Measurements from ENCODE around the gene IL17RC. TPM values are rescaled to one million over a fixed set of nuclear protein-coding genes. Genes with fewer than 3 reads are reported as not detected.

The IL17RC gene
- total and polyA plus RNA-seq, 2 of the 8 experiments (the other 6 are each of a cell fraction or from before 2014, with no cell fraction given): 11.8 to 13.0 TPM

DNA sequence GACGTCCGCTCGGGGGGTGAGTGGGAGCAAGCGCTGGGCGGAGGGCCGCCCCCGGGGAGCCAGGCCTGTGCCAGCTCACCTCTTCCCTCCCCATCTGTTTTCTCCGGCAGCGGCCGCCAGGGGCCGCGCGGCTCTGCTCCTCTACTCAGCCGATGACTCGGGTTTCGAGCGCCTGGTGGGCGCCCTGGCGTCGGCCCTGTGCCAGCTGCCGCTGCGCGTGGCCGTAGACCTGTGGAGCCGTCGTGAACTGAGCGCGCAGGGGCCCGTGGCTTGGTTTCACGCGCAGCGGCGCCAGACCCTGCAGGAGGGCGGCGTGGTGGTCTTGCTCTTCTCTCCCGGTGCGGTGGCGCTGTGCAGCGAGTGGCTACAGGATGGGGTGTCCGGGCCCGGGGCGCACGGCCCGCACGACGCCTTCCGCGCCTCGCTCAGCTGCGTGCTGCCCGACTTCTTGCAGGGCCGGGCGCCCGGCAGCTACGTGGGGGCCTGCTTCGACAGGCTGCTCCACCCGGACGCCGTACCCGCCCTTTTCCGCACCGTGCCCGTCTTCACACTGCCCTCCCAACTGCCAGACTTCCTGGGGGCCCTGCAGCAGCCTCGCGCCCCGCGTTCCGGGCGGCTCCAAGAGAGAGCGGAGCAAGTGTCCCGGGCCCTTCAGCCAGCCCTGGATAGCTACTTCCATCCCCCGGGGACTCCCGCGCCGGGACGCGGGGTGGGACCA is 16.1 kb downstream of the IL17RC start (continued):
- TF ChIP-seq ZNF274 (IDR thresholded peaks at IDR 0.05; ENCODE audit: borderline replicate concordance, extremely low read depth, low read length) (no peak), HDAC6 (IDR thresholded peaks at IDR 0.05; ENCODE audit: low read depth, low read length) (no peak), RBBP5 (IDR thresholded peaks at IDR 0.05; ENCODE audit: borderline replicate concordance, low read depth, low read length) (no peak; the same call in 1 of the 2 replicates), POU5F1 (IDR thresholded peaks at IDR 0.05; ENCODE audit: low read depth, low read length) (no peak), FOSL1 (IDR thresholded peaks at IDR 0.05; ENCODE audit: insufficient read depth, low read depth, low read length) (no peak), EZH2 (IDR thresholded peaks at IDR 0.05; ENCODE audit: low read depth, low read length, severe bottlenecking) (no peak)
- TF ChIP-seq, protein P1, sequence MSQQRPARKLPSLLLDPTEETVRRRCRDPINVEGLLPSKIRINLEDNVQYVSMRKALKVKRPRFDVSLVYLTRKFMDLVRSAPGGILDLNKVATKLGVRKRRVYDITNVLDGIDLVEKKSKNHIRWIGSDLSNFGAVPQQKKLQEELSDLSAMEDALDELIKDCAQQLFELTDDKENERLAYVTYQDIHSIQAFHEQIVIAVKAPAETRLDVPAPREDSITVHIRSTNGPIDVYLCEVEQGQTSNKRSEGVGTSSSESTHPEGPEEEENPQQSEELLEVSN (IDR thresholded peaks at IDR 0.05): peak; percentile 96
